Gastrocnemius medialis (tissue), 4 donors: ENCODE results near the gene PADI3.

Experiments used
- CTCF ChIP-seq, 5 experiments: fragments of 450-650 bp in 3 of 5; fragments of 200-600 bp in 2 of 5; sonication (generic) in 2 of 5; IDR thresholded peaks in 4 of 5; conservative IDR thresholded peaks in 1 of 5; 1 replicate in 4 of 5; 2 replicates in 1 of 5; pipeline ENCODE4 v1.5.1; 2016 to 2019; ENCODE audit warnings: antibody characterized with exemption in 5 of 5, mild to moderate bottlenecking in 3 of 5, moderate library complexity in 3 of 5
- POLR2A ChIP-seq, 2 donors: fragments of 450-650 bp; IDR thresholded peaks; one replicate each; pipeline ENCODE4 v1.6.1; 2017; ENCODE audit warnings: antibody characterized with exemption in 2 of 2, mild to moderate bottlenecking in 2 of 2, moderate library complexity in 2 of 2

GRCh38 chr1:17328855-17329254 lies 80.0 kb downstream of the PADI3 start:
- TF ChIP-seq POLR2A (IDR thresholded peaks at IDR 0.05) (no peak), CTCF (IDR thresholded peaks at IDR 0.05 in 4 of 5, conservative IDR thresholded peaks at IDR 0.05 in 1 of 5) (no peak)
